ENCODE measurements around the gene SPSB4.

DNA sequence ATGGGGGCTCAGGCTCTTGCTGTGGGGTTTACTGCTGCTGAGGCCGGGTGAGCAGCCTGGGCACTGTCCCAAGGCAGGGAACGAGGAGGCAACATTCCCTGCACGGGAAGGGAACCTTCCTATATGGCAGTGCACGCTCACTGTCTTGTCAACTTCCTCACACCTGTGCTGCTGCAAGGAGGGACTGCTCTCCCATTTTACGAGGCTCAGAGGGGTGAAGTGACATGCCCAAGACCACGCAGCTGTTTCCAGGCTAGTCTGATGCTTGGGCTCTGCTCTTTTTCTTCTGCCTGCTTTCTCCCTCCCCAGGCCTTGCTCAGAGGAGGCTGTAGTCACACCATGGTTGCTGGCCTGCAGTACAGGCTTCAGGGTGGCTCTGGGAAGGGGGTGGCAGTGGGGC is 41.5 kb downstream of the SPSB4 start:
- TF ChIP-seq, protein P1, sequence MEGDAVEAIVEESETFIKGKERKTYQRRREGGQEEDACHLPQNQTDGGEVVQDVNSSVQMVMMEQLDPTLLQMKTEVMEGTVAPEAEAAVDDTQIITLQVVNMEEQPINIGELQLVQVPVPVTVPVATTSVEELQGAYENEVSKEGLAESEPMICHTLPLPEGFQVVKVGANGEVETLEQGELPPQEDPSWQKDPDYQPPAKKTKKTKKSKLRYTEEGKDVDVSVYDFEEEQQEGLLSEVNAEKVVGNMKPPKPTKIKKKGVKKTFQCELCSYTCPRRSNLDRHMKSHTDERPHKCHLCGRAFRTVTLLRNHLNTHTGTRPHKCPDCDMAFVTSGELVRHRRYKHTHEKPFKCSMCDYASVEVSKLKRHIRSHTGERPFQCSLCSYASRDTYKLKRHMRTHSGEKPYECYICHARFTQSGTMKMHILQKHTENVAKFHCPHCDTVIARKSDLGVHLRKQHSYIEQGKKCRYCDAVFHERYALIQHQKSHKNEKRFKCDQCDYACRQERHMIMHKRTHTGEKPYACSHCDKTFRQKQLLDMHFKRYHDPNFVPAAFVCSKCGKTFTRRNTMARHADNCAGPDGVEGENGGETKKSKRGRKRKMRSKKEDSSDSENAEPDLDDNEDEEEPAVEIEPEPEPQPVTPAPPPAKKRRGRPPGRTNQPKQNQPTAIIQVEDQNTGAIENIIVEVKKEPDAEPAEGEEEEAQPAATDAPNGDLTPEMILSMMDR (IDR thresholded peaks at IDR 0.05), result no peak
- no peak for TF ChIP-seq POLR2A (IDR thresholded peaks at IDR 0.05)

Measured in body of pancreas (tissue), 4 donors.